ENCODE data around the gene CREM.
"Not testable (repeated sequence)": the region's sequence is repeated elsewhere in the genome, so short reads cannot be mapped to it uniquely, and the experiment has no call there.

Gene CREM

DNA sequence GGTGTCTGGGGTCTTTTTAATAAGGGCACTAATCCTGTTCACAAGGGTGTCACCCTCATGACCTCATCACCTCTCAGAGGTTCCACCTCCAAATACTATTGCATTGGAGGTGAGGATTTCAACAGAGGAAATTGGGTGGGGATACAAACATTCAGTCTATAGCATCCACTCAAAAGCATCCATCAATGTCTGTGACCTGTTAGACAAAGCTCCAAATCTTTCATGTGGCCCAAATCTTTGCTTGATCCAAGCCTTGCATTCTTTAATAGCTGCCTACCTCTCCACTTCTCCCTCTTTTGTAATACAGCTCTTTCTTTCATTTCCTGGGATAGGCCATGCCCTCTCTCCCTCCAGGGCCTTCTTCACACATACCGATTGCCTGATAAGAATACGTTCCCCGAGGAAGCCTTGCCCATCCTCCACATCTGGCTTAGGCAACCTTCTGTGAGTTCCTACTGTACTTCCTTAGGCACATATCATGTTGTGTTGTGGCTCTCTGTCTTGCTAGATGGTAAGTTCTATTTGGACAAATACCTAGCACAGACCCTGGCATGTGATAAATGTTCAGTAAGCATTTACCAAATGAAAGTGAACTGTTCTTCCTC, 66.1 kb downstream of the CREM start:
- DNase-seq (ENCODE audit: low read depth in 3 of 3, low spot score in 1 of 3), result no peak

DNA sequence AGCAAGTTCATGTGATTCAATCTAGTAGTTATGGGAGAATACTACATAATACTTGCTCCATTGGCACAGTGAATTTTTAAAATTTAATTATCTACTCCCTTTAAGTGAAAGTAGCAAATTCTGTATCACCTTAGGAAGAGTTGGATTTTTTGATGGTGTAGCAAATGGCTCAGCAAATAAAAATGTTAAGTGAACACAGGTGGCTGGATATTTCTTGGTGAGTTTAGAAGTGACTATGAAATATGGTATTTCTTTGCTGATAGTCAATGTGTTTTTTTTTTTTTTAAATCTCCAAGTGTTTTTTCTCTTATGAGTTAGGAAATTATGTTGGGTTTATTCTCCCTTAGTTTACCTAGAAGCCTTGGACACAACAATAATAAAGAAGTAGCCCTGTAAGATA, 67.8 kb downstream of the CREM start:
- DNase-seq (ENCODE audit: low read depth in 3 of 3, low spot score in 1 of 3), result no peak

DNA sequence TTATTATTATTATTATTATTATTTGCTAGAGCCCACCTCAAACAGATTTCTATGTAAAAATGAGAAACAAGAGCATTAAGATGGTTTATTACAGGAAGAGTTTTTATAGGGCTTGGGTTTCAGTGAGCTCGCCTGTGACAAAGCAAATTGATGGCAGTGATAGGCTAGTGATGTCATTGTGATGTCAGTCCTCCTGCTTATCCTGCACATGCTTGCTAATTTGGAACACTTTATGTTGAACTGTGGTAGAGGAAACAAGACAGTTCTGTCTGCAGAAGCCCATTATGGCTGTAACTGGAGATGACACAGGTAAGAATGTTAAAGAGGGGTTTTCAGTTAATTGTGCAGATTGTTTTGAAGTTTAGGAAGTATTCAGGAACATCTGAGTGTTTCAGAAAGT, 68.3 kb downstream of the CREM start:
- DNase-seq (ENCODE audit: low read depth in 3 of 3, low spot score in 1 of 3), result no peak

DNA sequence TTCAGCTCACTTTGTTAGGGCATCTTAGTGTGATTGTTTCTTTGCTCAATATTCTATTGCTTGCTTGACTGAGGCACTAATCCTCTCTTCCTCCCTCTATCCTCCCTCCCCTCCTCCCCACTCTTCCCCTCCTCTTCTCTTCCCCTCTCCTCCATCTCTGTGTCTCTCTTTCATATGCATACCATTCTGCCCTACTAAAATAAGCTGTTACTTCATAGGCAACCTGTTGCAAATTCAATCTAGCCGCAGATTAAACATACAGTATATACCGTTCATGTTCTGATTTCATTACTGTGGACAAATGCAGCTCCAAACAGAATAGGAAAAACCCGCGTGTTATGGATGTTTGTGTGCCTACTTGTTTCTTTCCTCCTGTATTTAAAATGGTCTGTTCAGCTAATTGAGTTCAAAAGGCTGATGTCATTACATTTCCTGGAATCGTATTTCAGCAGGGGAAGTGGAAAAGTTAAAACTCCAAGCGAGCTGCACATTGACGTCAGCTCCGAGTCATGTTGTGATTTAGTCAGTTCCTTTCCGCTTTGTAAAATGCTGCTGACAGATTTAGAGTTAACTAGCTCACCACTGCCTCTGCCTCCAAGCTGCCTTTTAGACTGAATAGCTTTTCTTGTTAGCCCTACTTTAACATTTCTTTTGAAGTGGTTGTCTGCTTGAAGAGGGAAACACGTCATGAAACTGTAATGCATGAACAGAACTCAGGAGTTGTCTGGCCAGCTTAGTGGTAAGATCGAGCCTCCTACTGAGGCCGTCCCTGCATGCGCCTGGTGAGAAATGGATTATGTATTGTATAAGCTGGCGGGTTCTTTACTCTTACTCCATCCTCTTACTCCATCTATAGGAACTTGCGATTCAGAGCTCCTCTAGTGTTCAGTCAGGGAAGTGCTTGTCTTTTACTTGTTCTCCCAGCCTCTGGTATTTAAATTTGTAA, 69.0 kb downstream of the CREM start:
- DNase-seq (ENCODE audit: low read depth in 3 of 3, low spot score in 1 of 3), result peak; percentile 28 to 50 (median 46)

DNA sequence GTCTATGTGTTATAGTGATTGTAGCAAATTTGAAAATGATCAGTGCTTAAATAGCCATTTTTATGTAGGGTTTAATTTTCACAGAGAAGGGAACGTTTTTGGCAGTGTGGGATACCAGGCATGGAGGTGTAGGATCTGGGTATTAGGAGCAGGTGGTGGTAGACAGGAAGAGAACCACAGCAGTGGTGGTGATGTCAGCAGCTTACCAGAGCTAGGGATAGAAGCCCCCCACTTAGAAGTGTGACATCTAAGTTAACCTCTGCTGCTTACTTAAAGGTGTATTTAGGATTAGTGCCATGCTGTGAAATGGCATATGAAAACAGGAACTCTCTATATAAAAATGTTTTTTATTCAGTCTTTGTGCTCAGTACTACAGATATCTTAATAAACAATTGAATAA, 73.8 kb downstream of the CREM start:
- DNase-seq (ENCODE audit: low read depth in 3 of 3, low spot score in 1 of 3), result no peak

DNA sequence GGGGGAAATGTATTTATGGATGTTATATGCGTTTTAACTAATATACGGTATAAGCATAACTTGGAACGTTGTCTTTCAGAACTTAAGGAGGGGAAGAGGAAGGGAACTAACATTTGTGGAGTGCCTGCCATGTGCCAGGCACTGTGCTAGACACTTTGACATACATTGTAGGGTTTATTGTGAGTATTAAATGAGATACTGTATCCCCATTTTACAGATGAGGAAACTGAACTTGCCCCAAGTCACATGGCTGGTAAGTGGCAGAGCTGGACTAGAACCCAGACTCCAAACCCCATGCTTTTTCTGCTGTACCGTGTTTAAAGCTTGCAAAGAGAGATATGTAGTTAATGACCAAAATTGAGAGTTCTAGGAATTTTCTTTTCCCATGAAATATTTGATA, 74.6 kb downstream of the CREM start:
- no peak for DNase-seq (ENCODE audit: low read depth in 3 of 3, low spot score in 1 of 3)

DNA sequence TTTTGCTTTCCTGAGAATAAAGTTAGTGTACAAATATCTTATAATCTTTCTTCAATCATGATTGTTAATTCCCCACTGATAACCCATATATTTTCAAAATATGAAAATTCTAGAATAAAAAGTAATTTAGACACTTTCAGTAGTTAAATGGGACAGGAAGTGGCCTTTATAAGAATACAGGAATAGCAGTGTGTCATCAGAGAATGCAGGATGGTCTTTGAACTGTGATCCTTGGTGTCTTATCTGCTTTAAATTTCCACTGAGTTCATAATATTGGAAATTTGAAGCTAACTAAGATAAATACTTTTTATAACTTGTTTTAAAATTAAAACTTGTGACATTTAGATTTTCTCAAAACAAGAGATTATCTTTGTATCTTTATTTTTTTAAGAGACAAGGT, 75.4 kb downstream of the CREM start:
- no peak for DNase-seq (ENCODE audit: low read depth in 3 of 3, low spot score in 1 of 3)

DNA sequence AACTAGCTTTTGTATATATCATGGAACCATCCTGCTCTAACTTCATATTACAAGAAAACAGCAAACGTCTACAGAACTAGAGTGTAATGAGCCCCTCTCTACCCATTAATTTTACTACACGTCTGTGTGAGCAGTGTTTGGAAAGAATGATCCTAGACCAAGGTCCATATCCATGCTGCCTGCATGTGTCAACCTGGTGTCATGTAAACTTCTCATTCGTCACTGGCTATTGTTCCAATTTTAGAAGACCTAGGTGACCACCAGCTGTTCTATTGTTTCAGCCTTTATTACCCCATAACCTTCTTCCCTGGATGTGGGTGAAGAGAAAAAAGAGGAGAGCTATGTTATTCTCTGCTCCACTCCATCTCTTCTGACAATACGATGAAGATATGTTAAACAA, 77.1 kb downstream of the CREM start:
- DNase-seq (ENCODE audit: low read depth in 3 of 3, low spot score in 1 of 3), result no peak

DNA sequence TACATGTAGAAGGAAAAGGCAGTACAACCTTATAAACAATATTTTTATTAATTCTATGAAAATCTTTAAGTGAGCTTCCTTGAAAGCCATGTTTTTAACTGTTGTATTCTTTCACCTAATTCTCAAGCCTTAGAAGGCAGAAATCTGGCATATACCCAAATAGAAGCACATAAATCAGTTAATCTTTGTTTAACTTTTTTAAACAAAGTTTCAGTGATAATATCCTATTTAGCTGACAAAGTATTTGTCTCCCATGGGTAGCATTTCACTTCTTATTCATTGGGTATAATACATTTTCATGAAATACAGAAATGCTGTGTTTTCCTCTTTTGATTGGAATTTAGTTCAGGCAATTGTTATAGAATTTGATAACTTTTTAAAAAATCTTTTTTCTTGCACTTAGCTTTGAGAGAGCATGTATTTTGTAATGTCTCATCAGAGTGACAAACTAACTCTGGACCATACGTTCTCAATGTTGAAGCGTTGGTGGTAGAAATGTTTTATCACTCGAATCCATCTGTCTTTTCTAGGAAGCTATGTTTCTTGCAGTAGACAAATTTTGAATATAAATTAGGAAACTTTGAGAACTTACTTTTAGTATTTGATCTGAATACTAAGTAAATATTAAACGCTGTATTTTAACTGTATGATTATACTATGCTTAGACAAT, 78.1 kb downstream of the CREM start:
- no peak for DNase-seq (ENCODE audit: low read depth in 3 of 3, low spot score in 1 of 3)

DNA sequence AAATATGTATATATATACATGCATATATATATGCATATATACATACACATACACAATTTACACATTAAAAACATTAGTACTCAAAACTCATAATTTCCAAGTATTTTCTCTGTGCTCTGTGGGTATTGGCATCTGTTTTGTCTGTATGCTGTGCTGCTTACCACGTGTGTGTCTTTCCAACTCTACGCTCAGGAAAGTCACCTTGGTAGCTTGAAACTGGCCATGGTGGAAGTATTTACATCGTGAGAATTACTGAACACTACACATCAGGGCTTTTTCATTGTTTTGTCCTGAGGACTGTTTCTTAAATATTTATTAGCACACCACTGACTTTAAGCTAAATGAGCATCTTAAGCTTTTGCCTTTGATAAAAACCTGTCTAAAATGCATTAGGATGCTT, 79.6 kb downstream of the CREM start:
- DNase-seq (ENCODE audit: low read depth in 3 of 3, low spot score in 1 of 3), result no peak

DNA sequence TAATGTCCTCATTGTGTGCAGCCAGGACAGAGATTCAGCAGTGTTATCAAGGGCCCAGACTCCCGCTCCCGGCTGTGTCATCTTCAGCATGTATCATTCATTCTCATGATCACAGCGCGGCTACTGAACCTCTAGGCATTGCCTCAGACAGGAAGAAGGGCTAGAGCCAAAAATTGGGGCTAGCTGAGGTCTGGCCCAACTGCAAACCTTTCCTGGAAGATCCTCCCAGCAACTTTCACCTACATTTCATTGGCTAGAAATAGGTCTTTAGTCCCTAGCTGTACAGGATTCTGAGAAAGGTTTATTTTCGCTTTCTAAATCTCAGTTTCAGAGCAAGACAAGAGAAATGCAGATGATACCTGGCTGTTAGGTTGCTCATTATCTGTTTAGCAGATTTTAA, 81.9 kb downstream of the CREM start:
- no peak for DNase-seq (ENCODE audit: low read depth in 3 of 3, low spot score in 1 of 3)

DNA sequence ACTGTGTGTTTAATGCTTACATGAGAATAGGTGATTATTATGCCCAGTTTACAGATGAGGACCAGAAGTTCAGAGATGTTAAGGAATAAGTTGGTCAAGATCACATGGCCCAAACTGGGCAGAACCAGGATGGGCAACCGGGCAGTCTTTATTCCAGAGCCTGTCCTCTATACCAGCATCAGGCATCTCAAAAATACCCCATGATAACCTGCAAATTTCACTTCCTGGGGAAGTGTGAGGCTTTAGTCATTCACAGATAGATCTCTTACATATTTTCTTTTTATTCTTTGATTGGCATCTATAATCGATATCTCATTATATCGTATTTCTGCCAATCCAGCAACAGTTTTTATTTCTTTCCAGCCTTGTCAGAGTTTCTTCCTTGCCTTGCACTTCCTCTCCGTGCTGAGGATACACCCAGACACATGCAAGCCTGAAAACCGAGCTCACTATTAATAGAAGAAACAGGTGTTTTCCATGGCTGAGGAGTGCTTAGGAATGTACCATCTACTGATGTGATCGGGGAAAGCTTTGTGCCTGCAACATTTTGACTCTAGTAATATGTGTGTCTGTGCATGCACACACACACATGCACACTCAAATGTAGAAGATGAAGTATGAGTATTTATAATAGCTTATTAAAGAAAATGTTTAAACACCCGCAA, 82.4 kb downstream of the CREM start:
- no peak for DNase-seq (ENCODE audit: low read depth in 3 of 3, low spot score in 1 of 3)

DNA sequence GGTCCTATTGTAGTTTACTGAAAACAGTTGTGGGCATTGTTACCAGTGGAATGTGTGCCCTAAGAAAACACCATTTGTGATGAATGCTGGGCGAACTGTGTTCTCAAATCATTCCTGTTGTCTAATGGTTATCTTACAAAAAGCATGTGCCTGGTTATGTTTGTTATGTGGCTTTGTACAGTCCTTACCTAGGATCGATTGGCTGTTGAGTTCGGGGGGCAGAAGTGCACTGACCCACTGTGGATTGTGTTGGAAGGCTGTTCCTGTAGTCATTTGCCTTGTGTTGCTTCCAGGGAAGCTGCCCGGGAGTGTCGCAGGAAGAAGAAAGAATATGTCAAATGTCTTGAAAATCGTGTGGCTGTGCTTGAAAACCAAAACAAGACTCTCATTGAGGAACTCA, 84.3 kb downstream of the CREM start:
- no peak for DNase-seq (ENCODE audit: low read depth in 3 of 3, low spot score in 1 of 3)

DNA sequence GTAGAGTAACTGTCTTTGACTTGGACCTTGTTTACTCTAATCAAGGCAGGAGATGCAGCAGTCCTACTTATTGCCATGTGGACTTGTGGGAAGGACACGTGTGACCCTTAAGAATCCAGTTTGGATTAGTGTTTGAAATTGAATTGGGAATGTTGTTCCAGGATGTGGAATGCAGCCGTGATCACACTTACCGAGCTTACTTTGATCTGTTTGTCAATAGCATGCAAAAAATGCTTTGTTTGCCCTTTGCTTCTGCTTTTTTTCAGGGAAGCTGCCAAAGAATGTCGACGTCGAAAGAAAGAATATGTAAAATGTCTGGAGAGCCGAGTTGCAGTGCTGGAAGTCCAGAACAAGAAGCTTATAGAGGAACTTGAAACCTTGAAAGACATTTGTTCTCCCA, 84.7 kb downstream of the CREM start:
- DNase-seq (ENCODE audit: low read depth in 3 of 3, low spot score in 1 of 3), result no peak

DNA sequence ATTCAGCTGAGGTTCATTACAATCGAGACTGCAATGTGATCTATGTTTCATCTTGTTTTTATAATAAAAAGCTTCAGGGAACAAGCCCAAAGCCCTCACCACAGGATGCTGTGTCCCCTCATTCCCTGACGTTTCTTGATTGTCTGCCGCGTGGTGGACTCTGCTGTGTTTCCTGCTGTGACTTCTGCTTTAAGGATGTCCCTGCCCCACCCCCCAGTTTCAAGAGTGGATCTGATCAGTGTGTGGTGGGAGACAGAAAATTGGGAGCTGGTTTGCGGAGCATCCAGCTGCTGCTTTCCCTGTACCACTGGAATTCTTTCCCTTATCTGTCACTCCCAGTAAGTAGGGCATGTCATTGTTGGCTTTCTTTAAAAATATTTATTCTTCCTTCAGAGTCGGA, 86.2 kb downstream of the CREM start:
- DNase-seq (ENCODE audit: low read depth in 3 of 3, low spot score in 1 of 3), result no peak

DNA sequence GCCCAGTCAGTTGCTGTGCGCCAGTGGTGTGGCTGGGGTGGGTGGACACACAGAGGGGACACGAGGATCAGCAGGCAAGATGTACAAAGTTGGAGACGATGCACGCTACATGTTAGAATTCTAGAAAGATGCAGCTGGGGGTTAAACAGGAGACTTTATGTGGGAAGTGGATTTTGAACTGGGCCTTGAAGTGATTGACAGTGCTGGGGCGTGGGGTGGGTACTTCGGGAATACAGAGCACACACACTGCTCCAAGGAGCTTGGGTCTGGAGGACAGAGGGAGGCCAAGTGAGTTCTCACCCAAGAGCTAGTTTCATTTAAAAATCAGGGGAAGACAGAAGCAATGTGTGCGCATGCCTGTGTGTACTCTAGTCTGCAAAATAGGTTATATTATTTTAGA, 87.1 kb downstream of the CREM start:
- DNase-seq (ENCODE audit: low read depth in 3 of 3, low spot score in 1 of 3), result no peak

DNA sequence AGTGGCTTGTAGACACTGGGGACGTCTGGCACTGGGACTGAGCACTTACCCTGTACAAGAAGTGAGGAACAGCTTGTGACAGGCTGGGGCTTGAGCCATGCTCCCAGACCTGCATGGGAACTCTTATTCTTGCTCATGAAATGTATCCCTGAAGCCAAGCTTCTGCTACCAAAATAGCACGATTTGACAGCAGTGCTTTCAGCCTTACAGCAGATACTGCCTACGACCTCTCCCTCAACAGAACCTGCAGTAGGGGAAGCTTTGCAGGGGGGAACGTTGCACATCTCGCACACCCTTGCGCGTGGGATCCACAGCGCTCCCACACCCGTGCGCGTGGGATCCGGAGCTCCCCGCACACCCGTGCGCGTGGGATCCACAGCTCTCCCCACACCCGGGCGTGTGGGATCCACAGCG, 88.0 kb downstream of the CREM start:
- DNase-seq (ENCODE audit: low read depth in 3 of 3, low spot score in 1 of 3), result no peak

DNA sequence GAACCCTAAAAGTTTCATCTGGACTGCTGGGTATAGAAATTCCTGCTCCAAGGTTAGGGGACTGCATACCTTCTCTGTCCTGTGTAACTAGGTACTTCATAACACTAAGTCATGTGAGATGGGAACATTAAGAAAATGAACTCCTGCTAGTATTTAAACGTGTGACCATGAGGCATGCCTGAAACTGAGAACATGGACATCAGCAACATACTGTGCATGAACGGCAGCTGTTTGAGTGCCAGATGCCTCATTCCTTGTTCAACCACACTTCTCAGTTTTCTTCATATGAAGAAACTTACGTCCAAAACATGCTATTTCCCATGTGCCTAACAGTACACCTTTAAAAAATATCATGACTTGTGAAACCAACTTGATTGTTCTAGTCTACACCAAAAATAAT, 88.5 kb downstream of the CREM start:
- DNase-seq (ENCODE audit: low read depth in 3 of 3, low spot score in 1 of 3), result no peak

DNA sequence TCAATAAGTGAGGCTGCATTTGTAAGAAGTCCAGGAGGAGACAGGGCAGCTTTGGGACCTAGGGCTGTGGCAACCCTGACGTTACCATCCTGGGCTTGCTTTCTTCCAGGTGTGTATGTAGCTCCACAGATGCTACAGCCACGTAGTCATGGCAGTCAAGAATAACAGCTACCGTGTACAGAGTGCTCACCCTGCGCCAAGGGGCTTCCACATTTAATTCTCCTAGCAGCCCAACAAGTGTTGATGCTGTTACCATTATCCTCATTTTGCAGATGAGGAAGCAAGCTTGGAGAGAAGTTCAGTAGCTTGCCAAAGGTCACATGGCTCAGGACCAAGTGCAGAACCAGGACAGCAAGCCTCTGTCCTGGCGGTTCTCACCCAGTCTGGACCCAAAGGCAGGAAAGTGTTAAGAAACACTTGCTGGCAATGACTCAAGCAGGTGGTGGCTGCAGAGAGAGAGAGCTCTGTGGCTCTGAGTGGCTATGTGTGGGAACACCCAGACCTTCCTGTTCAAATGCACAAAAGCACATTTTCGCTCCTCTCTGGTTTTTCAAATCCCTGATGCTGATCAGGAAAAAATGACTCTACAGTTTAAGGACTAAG, 89.8 kb downstream of the CREM start:
- DNase-seq (ENCODE audit: low read depth in 3 of 3, low spot score in 1 of 3), result no peak

DNA sequence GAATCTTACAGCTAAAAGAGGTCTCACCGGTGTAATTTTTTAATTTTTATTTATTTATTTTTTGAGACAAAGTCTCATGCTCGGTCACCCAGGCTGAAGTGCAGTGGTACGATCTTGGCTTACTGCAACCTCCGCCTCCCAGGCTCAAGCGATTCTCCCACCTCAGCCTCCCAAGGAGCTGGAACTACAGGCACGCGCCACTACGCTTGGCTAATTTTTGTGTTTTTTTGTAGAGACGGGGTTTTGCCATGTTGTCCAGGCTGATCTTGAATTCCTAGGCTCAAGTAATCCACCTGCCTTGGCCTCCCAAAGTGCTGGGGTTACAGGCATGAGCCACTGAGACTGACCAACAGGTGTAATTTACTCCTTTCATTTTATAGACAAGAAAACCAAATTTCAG, 90.3 kb downstream of the CREM start:
- not testable (repeated sequence) for DNase-seq (ENCODE audit: low read depth in 3 of 3, low spot score in 1 of 3)

DNA sequence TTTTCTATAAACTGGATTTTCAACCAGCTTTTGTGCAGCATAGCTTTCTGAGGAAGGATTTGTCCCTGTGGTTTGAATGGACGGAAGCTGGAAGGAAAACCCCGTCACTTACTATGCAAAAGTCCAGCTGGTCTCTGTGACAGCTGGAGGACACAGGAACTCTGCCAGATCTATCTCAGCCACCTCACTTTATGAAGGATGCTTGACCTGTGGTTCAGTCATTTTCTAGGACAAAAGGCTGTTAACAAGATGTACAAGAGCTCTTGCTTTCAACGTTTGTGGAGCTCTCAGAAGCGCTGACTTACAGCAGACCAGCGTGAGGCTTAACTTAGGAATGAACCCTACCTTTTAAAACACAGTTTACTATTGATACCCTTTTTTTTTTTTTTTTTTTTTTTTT, 90.8 kb downstream of the CREM start:
- no peak for DNase-seq (ENCODE audit: low read depth in 3 of 3, low spot score in 1 of 3)
